Peyer's patch (tissue), 4 donors: ENCODE measurements around the gene SOX8.

Experiments
- CTCF ChIP-seq, 6 experiments: fragments of 450-650 bp in 4 of 6; fragments of 200-600 bp in 2 of 6; sonication (generic) in 1 of 6; IDR thresholded peaks; one replicate each; pipeline ENCODE4 v1.5.1; 2017 to 2019; ENCODE audit warnings: antibody characterized with exemption in 6 of 6, mild to moderate bottlenecking in 3 of 6, moderate library complexity in 1 of 6
- POLR2A ChIP-seq, 2 donors: fragments of 450-650 bp; IDR thresholded peaks; one replicate each; pipeline ENCODE4 v1.5.1; 2017; ENCODE audit warnings: antibody characterized with exemption in 2 of 2, mild to moderate bottlenecking in 2 of 2, moderate library complexity in 2 of 2

GRCh38 chr16:1026057-1026783 lies 44.6 kb downstream of the SOX8 start:
- TF ChIP-seq CTCF (IDR thresholded peaks at IDR 0.05) (no peak), POLR2A (IDR thresholded peaks at IDR 0.05) (no peak)
